DMS114 treated with DMSO at 0.1 percent for 48 hours (cell line): Measurements from ENCODE around the gene ECD.
A peak's percentile ranks its signal among the peaks of the same experiment; 100 is the strongest.
"Not testable (repeated sequence)": the region's sequence is repeated elsewhere in the genome, so short reads cannot be mapped to it uniquely, and the experiment has no call there.

Source experiments
- DNase-seq: peaks from one replicate; lab custom pipeline; 2025; ENCODE audit not compliant: unreplicated experiment; lab: John Stamatoyannopoulos, UW

The ECD gene

DNA sequence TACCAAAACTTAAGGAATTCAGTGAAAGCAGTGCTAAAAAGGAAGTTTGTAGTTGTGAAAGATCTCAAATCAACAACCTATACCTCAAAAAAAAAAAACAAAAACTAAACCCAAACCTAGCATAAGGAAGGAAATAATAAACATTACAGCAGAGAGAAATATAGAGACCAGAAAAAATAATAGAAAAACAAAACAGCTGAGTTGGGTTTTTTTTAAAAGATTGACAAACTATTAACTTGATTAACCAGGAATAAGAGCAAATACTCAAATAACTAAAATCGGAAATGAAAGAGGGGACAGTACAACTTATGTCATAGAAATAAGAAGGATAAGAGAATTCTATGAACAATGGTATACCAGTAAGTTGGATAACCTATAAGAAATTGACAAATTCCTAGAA is 6.7 kb downstream of the ECD start:
- DNase-seq = no peak

DNA sequence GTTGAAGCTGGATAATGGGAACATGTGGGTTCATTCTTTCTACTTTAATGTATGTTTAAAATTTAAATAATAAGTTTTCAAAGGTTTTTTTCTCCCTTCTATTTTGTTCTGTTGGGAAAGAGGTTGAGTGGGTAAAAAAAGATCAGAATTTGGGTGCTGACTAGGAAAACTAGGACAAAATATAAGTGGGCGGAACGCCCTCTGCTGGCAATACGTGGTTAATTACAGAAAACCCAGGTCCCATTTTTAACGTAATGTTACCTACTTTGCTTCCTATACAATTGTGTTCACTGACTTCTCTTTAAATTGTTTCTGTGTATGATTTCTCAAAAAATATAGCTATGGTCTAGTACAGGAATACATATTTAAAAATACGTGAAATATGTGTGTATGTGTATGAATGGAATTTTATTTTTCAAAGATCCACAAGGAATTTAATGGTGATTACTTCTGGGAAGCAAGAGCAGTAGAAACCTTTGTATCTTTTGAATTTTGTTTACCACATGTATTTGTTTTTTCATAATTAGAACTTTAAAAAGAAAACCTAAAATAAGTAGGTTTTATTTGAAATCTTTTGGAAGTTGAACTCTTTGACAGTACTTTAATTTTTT is 8.7 kb downstream of the ECD start:
- DNase-seq = peak; percentile 57

- no peak for DNase-seq
These were observed 11.8 kb downstream of the ECD start for GRCh38 chr10:73156054-73156453.

- no peak for DNase-seq
These were observed 15.8 kb downstream of the ECD start for GRCh38 chr10:73152009-73152408.

DNA sequence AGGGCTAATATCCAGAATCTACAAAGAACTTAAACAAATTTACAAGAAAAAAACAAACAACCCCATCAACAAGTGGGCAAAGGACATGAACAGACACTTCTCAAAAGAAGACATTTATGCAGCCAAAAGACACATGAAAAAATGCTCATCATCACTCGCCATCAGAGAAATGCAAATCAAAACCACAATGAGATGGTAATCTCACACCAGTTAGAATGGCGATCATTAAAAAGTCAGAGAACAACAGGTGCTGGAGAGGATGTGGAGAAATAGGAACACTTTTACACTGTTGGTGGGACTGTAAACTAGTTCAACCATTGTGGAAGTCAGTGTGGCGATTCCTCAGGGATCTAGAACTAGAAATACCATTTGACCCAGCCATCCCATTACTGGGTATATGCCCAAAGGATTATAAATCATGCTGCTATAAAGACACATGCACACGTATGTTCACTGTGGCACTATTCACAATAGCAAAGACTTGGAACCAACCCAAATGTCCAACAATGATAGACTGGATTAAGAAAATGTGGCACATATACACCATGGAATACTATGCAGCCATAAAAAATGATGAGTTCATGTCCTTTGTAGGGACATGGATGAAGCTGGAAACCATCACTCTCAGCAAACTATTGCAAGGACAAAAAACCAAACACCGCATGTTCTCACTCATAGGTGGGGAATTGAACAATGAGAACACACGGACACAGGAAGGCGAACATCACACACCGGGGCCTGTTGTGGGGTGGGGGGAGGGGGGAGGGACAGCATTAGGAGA is 17.0 kb downstream of the ECD start:
- not testable (repeated sequence) for DNase-seq

- no peak for DNase-seq
These were observed 26.2 kb downstream of the ECD start for GRCh38 chr10:73141603-73142002.

DNA sequence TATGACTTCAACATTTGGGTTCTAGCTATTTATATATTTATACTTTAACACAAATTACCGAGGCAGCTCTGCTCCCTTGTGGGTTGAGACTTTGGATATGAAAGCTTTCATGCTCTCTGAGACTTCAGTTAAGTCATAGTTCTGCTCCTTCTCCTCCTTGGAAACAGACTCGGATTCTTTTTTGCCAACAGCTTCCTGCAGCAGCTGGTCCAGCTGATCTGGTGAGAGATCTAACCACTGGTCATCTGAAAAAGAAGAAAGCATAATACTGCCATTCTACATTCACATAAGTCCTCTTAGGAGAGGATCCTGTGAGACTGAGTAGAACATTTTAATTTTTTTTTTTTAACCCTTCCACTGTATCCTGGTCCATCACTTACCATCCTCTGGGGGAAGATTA is 28.6 kb downstream of the ECD start:
- no peak for DNase-seq

DNA sequence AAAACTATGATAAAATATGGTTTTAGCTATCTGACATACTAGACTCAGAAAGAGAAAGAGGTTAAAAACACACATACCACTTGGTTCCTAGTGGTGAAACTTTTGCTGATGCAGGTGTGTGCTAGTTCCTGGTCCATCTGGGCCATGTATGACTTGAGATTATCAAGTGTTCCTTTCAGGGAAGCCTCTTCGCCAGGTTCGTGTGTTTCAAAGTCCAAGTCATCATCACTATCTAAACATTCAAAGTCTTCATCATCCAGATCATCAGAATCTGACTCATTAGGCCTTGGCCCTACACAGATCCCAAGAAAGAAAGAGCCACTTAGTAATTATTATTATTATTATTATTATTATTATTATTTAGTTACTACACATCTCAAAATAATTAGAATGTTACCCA is 31.2 kb downstream of the ECD start:
- DNase-seq = no peak

DNA sequence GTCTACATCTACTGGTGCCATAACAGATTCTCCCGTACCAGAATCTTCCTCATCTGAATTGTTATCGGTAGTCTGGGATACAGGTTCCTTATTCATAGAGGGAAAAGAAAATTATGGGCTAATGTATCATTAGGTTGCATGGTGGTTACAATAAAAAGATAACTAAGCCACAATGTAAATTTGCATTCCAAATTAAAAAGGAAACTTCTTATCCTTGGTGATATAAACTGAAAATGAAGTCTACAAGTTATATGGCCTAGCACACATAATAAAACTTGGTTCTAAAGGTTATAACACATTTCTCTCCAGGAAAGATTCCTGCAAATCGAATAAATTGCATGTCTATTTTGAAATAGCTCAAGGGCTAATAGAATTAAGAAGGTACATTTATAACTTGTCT is 33.1 kb downstream of the ECD start:
- DNase-seq = no peak

GRCh38 chr10:73131913-73132686 is 35.7 kb downstream of the ECD start:
- DNase-seq = no peak

GRCh38 chr10:73131301-73131700 is 36.5 kb downstream of the ECD start:
- DNase-seq = no peak

DNA sequence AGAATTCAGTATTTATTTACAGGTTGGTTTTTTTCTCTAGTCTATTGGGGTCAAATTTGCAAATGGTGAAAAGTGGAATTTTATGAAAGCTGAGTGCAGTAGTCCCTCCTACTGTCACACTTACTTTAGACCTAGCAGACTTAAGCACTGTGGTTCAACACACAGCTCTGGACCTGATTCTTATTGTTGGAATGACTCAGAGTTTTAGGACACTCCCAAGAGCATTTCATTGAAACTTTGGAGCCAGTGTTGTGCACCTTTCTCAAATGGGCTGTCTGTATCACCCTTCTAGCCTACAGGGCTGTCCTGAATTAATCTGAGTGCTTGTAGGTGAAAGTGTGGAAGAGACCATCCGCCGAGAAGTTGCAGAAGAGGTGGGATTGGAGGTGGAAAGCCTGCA is 41.5 kb downstream of the ECD start:
- DNase-seq = no peak

GRCh38 chr10:73119952-73120351 is 47.9 kb downstream of the ECD start:
- DNase-seq = no peak

DNA sequence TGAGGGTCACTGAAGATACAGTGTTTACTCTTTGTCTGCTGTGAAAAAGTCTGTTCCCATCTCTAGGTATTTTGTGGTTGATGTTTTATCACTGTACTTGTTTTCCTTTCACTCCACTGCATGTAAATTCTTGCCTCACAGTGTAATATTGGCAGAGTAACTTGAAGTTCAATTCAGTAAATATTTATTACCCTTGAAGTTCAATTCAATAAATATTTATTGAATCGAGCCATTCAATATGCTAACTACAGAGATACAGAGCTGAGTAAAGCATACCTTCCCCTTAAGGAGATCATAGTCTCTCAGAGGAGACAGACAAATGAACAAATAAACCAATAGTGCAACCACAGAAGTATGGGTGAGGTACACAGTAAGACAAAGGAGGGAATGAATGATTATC is 48.4 kb downstream of the ECD start:
- no peak for DNase-seq

- DNase-seq = no peak
These were observed 49.6 kb downstream of the ECD start for GRCh38 chr10:73117976-73118743.

DNA sequence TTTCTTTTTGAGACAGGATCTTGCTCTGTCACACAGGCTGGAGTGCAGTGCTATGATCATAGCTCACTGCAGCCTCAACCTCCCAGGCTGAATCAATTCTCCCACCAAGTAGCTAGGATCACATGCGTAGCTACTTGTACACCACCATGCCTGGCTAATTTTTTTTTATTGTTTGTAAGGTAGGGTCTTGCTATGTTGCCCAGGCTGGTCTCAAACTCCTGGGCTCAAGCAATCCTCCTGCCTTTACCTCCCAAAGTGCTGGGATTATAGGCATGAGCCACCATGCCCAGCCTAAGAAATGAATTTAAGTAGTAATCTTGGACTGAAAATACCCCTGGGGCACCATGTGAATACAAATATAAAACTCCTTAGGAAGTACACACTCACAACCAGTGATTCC is 51.8 kb downstream of the ECD start:
- no peak for DNase-seq

DNA sequence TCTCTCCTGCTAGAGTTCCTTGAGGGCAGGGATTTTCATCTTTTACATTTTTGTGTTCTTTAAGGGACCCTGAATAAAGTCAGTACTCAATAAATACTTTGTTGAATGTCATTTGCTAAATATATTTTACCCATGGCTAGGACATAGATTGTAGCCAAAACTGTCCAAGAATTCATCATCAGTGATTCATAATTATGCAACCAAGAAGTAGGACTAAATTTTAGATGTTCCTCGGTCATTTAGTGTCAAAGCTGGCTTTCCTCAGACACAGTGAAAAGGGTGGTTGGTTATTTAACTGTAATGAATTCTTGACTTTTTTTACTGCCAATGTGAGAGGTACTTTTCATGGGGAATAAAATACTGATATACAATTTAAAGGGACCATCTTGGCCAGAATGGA is 54.3 kb downstream of the ECD start:
- no peak for DNase-seq

DNA sequence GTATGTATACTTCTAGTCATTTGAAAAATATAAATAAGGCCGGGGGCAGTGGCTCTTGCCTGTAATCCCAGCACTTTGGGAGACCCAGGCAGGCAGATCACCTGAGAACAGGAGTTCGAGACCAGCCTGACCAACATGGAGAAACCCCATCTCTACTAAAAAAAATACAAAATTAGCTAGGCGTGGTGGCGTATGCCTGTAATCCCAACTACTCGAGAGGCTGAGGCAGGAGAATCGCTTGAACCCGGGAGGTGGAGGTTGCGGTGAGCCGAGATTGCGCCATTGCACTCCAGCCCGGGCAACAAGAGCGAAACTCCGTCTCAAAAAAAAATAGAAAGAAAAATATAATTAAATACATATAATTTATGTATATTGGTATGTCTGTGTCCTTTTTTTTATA is 55.8 kb downstream of the ECD start:
- not testable (repeated sequence) for DNase-seq

GRCh38 chr10:73110345-73110849 is 57.4 kb downstream of the ECD start, which contains the start of gene NUDT13:
Gene NUDT13, plus strand, starts transcription at chr10:73110455. Its CDS starts 3,911 bp downstream, at chr10:73114366.
- peak; percentile 55 for DNase-seq

GRCh38 chr10:73109248-73109652 is 58.6 kb downstream of the ECD start:
- not testable (repeated sequence) for DNase-seq

GRCh38 chr10:73106301-73106700 is 61.5 kb downstream of the ECD start:
- no peak for DNase-seq
